Stimulated activated CD4-positive, alpha-beta T cell treated with anti-CD3 and anti-CD28 coated beads, TNF-alpha, amount 100 ng/mL, for 1 hour (primary cell): ENCODE data around the gene CNOT2.
A peak's percentile ranks its signal among the peaks of the same experiment; 100 is the strongest.
"Not testable (repeated sequence)": the region's sequence is repeated elsewhere in the genome, so short reads cannot be mapped to it uniquely, and the experiment has no call there.

Source experiments
- DNase-seq, 3 donors: peaks; one replicate each; pipeline ENCODE4 v3.0.0-alpha.2; 2020; ENCODE audit warnings: low read depth in 3 of 3, low spot score in 1 of 3

Gene CNOT2

DNA sequence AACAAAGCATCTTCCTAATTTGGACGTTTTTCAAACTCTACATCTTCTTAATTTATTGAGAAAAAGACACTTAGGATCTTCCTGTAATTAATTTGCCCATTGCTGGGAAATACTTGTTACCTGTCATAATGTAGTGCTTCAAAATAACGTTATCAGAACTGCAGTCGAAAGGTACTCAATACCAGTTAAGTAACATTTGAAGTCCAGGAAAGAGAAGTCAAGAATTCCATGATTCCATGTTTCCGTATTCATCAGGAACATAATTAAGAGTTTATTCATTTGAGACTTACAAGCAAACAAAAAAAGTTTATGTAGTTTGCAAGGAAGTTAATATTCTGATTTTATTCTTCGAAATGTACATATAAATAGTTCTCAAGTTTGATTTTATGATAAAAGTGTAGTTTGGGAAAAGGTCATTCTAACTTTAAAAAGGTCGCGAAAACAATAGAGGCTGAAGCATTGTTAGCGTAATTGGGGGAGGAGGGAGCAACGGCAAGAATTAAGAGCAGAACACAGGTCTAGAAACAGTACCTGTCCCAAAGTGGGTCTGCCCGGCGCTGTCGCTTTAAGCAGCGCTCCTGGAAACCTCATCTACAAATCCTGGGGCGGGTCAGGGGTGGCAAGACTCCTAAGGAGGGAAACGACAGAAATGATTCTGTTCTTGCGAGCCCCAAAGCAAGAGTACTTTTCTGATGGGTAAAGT is 121.6 kb downstream of the CNOT2 start:
- DNase-seq: no peak

DNA sequence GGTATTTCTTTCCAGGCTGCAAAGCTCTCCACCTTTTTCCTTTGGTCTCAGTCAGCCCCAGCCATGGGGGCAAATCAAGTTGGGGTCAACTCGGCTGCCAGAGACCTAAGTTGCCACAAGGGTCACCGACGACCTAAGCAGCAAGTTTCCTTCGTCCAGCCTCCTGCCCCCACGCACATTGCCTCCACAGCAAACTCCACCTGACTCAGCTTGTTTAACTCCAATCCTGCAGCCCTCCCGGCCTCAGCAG is 122.1 kb downstream of the CNOT2 start:
- no peak for DNase-seq

DNA sequence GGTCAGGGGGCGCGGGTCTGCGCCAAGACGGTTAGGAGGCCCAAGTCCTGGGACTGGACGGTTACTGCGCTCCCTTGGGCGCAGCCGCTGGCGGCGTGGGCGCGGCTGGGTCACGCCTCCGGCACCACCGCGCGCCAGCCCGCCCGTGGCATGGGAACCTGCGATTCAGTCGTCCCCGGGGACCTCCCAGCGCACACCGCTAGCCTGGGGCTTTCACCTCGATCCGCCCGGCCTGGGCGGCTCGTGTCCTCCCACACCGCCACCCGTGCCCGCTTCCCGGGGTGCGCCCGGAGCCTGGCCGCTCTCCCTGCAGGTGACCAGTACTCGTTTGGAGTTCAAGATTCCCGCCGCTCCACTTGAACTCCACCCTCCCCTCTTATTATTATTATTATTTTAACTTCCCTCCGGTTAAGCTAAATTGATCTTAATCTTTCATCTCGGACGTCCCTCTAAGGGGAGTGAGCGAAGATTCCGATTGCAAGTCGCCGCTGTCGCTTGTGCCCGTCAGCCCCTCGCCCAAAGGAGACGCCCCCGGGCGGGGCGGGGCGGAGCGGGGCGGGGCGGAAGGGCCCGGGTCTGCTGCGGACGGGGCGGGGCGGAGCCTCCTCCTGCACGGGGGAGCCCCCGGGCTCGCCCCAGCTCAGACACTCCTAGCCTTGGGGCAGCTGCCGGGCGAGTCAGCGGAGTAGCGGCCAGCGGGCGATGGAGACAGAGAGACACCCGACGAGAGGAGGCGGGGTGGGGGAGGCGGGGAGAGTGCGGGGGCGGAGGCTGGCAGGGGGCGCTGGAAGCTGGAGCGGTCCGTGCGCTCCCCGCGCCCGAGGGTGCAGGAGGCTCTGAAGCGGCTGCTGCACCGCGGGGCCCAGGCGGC is 122.7 kb downstream of the CNOT2 start, which contains the start of gene KCNMB4:
TSS of gene KCNMB4 (plus strand) at position 643 of the 871 bp plus-strand sequence. CDS start 445 bp downstream, outside the sequence.
- DNase-seq: peak in 2 of 3 donors; percentile 57 to 70

DNA sequence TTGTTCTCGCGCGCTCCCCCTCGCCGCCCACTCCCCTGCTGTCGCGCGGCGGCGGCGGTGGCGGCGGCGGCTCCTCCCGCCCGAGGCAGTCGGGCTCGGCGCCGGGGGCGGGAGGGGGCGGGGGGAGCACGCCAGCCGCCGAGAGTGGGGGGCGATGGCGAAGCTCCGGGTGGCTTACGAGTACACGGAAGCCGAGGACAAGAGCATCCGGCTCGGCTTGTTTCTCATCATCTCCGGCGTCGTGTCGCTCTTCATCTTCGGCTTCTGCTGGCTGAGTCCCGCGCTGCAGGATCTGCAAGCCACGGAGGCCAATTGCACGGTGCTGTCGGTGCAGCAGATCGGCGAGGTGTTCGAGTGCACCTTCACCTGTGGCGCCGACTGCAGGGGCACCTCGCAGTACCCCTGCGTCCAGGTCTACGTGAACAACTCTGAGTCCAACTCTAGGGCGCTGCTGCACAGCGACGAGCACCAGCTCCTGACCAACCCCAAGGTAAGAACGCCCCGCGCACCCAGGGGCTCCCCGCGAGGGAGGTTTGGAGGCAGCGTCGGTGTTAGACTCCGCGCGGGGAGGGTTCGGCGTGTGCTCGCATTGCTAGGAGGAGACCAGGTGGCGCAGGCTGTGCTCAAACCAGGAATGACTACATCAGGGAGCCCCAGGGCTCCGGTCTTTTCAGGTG is 123.5 kb downstream of the CNOT2 start:
- peak in 2 of 3 donors; percentile 27 to 33 for DNase-seq

DNA sequence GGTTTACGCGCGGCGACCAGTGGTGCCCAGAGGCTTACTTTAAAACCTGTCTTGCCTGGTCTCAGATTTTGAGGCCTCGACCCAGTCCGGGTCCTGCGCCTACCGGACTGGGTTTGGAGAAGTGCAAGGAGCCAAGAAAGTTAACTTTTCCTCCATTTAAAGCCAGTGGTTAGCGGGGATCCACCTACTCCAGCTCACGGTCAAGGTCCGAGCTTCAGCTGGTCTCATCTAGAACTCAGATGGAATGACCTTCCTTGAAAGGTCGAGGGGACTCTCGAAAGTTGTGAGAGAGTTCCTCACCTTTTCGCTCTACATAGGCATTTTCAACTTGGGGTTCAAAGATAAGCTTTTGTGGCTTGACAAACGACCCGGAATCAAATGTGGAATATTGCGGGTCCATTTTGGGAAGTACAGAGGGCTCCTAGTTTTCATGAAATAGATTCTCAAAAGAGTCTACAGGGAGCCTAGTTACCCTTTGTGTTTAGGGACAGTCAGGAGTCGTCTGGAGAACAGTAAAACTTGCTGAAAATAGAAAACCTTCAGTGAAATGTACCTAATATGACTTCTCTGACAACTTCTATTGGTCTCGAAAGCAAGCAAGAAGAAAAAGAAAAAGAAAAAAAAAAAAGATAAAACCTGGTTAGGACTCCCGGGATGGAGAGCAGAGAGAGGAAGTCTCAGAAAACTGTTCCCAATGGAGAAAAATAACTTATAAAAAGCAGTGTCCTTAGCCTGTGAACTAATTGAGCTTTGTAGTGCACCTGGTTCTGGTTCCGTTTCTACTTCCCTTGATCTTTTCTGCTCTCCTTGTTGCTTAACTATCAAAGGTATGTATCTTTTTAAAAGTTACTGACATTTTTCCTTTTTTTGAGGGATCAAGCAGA is 124.3 kb downstream of the CNOT2 start:
- DNase-seq: no peak

DNA sequence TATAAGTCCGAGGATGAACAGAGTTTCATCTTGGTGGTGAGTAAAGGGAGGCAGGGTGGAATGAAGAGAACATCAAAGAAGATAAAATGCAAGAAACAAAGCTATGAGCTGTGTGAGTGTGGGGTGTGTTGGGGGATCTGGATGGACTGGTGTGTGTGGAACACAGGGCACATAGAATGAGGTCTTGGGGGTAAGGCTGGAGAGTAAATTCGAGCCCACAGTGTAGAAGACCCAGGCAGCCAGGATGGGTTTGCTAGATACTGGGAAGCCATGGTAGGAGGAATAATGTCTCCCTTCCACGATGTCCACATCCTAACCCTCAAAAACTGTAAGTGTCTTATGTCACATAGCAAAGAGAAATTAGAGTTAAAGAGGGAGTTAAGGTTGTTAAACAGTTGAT is 129.6 kb downstream of the CNOT2 start:
- DNase-seq: no peak

DNA sequence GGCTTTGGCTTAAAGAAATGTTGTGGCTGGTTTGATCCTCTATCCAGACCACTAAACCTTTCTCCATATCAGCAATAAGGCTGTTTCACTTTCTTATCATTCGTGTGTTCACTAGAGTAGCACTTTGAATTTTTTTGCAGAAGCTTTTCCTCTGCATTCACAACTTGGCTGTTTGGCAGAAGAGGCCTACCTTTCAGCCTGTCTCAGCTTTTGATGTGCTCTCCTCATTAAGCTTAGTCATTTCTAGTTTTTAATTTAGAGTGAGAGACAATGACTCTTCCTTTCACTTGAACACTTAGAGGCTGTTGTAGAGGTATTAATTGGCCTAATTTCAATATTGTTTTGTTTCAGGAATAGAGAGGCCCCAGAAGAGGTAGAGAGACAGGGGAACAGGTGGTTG is 136.6 kb downstream of the CNOT2 start:
- DNase-seq: no peak

DNA sequence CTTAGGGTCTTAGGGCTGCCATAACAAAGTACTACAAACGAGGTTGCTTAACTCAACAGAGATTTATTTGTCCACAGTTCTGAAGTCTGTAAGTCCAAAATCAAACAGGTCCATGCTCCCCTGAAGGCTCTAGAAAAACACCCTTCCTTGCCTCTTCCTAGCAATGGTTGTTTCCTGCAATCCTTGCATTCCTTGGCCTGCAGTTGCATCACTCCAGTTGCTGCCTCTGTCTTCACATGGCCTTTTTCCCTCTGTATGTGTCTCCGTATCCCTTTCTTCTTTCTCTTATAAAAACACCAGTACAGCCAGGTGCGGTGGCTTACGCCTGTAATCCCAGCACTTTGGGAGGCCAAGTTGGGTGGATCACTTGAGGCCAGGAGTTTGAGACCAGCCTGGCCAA is 140.3 kb downstream of the CNOT2 start:
- no peak for DNase-seq

DNA sequence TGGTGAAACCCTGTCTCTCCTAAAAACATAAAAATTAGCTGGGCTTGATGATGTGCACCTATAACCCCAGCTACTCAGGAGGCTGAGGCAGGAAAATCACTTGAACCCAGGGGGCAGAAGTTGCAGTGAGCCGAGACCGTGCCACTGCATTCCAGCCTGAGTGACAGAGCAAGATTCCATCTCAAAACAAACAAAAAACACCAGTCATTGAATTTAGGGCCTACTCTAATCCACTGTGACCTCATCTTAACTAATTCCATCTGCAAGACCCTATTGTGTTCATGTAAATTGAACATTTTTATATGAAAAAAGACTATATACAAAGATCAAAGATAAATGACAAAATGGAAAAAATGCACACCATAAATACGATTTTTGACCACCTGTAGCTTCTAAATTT is 140.7 kb downstream of the CNOT2 start:
- no peak for DNase-seq

DNA sequence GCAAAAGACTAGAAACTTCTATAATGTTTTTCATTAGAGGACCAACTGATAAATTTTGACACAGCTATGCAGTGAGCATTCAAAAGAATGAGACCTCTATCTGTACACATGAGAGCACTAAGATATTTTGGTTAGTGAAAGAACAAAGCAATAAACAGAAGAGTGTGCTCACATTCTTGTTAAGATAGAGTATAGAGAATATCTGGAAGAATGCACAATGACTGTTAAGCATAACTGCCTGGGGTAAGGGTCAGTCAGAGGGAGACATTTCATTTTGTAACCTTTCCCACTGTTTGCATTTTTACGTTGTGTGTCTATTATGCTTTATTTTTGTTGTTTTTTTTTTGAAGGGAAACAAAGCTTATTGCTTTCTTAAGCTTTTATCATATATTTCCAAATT is 143.5 kb downstream of the CNOT2 start:
- no peak for DNase-seq

DNA sequence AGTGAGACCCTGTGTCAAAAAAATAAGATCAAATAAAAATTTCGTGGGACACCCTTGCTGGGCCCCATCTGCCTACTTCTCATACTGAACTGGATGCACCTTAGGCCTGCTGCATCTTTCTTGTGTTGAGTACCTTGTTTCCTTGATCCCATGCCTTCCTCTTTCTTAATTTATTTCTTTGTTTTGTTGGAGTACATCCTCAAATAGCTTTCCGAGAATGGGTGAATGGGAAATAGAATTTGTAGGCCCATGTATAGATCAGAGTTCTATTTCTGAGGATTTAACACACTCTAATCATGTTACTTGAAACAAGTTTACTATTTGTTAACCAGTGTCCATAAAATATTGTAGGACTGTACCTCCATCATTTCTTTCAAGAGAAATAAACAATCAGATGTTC is 146.4 kb downstream of the CNOT2 start:
- no peak for DNase-seq

DNA sequence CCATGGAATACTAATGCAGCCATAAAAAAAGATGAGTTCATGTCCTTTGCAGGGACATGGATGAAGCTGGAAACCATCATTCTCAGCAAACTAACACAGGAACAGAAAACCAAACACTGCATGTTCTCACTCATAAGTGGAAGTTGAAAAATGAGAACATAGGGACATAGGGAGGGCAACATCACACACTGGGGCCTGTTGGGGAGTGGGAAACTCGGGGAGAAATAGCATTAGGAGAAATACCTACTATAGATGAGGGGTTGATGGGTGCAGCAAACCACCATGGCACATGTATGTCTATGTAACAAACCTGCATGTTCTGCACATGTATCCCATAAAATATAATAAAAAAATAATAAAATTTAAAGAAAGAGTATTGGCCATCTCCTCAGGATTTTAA is 149.4 kb downstream of the CNOT2 start:
- not testable (repeated sequence) for DNase-seq

DNA sequence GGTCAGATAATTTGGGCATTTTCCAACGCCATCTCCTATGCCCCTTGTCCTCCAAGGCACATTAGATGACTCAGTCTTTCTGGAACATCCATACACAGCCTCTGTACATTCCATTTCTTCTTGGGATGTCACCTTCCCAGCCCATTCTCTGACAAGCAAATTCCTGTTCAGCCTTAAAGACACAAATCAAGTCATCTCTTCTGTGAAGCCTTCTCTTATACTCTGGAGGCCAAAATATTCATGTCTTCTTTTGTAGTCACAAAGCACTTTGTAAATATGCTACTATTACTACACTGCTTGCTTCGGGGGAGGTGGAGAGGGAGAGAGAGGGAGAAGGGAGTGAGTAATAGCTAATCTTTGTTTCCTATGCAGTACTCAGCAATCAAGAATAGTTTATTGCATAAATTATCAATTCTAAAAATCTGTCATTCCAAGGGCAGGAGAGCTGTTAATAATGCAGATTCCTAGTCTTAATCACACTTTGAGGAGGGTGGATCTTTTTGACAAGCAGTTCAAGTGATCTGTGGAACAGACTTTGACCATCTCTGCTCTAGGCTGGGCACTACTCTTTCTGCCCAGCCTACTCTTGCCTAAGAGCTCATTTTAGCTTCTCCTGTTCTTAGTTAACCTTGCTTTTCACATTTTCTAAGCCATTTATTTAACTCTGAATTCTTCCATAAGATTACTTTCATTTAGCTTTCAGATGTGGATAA is 150.7 kb downstream of the CNOT2 start:
- DNase-seq: no peak

DNA sequence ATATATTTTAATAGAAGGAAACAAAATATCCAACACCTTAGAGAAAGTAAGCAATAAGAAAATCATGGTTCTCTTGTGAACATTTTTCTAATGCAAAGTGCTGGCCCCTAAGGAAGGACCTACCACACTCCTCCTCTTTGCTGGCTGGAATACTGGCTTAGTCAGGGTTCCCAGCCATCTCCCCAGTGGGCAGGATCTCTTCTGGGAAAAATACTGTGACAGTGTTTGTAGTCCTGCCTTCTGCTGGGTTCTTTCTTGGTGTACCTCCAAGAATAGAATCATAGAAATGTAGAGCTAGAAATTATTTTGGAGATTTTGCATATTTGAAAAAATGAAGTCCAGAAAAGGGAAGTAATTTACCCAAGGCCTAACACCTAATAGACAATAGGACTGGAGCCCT is 154.8 kb downstream of the CNOT2 start:
- no peak for DNase-seq

DNA sequence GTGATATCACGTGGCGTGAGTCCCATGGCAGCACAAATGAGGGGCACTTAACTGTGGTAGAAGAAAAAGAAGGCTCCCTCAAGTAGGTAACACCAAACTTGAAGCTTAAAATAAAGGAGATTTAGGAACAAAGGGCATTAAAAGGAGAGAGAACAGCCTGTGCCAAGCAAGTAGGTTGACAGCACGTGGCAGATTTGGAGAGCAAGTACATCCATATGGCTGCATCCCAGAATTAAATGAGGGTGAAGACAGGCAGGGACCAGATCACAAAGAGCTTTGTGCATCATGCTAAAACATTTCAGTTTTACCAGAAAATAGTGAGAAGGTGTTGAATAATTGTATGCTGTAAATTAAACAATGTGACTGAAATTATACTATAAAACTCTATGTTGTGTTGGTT is 155.6 kb downstream of the CNOT2 start:
- no peak for DNase-seq

DNA sequence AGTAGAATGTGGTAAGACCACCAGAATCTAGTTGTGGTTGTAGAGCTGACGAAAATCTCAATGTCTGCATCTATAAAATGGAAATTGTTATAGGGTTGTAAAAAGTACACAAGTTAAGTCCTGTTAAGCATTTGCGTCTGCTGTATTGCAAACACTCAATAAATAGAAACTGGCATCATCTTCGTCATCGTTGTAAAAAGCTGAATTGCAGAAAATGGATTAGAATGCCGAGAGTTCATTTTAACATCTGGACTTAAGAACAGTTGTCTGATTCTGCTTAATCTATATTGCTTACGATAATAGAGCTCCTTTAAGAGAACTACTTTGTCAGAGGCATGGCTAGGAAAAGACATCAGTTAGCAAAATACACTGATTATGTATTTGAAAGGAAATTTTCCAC is 156.1 kb downstream of the CNOT2 start:
- no peak for DNase-seq

DNA sequence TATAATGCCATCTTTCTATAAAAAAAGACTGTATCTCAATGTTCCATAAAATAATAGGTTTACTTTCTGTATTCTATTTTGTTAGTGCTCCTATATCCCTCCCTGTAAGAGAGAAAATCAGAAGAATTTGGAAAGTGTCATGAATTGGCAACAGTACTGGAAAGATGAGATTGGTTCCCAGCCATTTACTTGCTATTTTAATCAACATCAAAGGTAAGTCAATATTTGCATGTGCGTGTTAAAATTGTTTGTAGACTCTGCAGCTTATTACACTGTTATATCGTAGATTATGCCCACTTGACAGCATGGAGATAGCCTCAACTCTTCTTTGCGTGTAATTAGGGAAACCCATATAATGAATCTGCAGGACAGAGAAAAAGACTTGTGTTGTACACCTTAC is 156.9 kb downstream of the CNOT2 start:
- no peak for DNase-seq

DNA sequence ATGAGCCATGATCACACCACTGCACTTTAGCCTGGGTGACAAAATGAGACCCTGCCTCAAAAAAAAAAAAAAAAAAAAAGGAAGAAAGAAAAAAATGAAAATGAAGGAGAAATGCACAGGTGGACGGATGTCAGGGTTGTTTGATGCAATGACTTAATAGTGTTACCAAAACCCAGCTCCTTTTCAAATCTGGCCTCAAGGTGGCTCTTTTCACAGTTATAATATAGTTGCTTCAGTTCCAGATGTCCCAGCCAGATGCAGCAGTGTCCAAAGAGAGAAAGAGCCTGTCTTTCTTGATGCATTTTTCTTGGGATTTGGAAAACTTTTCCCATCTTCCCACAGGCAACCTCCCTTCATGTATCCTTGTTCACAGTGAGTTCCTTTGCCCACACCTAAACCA is 159.4 kb downstream of the CNOT2 start:
- DNase-seq: no peak

DNA sequence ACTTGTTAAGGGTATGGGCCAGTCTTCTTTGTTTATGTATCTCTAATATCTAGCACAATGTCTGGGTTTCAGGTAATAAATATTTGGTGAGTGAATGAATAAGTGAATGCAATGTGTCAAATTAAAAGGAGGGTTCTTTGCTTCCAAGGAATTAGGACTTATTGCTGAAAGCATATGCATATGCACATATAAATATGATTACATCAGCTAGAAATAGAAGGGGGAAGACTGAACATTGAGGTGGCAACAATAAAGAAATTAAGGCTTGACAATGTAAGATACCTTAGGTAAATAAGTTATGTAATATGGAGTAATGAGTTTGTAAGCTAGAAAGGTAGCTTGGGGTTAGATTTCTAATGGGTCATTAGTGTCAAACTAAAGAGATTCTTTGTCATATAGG is 160.6 kb downstream of the CNOT2 start:
- DNase-seq: no peak
